Transverse colon (tissue), 4 donors: ENCODE data around the gene IGSF9B. TPM values are rescaled to one million over a fixed set of nuclear protein-coding genes. Genes with fewer than 3 reads are reported as not detected.

ENCODE experiments used
- DNase-seq: peaks from one replicate; pipeline ENCODE4 v3.0.0-alpha.2; 2019
- H3K27ac ChIP-seq, 4 donors: fragments of 200-600 bp; sonication (generic); 2 replicates each; pipeline ENCODE4 v1.5.1; 2016 to 2018; ENCODE audit warnings: inconsistent platforms in 4 of 4
- H3K27me3 ChIP-seq: fragments of 200-600 bp; sonication (generic); 2 replicates; pipeline ENCODE4 v1.5.1; 2017; ENCODE audit warnings: inconsistent platforms
- H3K36me3 ChIP-seq, 4 donors: fragments of 200-600 bp; sonication (generic); 2 replicates each; pipeline ENCODE4 v1.5.1; 2017 to 2019; ENCODE audit warnings: inconsistent platforms in 4 of 4
- H3K4me1 ChIP-seq, 4 donors: fragments of 200-600 bp; sonication (generic); 2 replicates each; pipeline ENCODE4 v1.5.1; 2017 to 2020; ENCODE audit warnings: inconsistent platforms in 4 of 4
- H3K4me3 ChIP-seq, 4 donors: fragments of 200-600 bp; sonication (generic); 1 replicate in 1 of 4; 2 replicates in 3 of 4; pipeline versions ENCODE4 v1.5.1 to v1.6.1; 2017 to 2019; ENCODE audit warnings: inconsistent platforms in 4 of 4
- H3K9me3 ChIP-seq, 2 donors: fragments of 200-600 bp; sonication (generic); 2 replicates each; pipeline ENCODE4 v1.5.1; 2017 to 2019; ENCODE audit warnings: inconsistent platforms in 2 of 2
- CTCF ChIP-seq, 5 experiments: fragments of 200-600 bp in 3 of 5; fragments of 450-650 bp in 2 of 5; sonication (generic) in 3 of 5; IDR thresholded peaks; 1 replicate in 2 of 5; 2 replicates in 3 of 5; pipeline ENCODE4 v1.5.1; 2016 to 2017; ENCODE audit warnings: antibody characterized with exemption in 5 of 5, inconsistent platforms in 3 of 5, mild to moderate bottlenecking in 2 of 5, moderate library complexity in 1 of 5
- EP300 ChIP-seq: sonication (generic); formaldehyde crosslinking; IDR thresholded peaks from one replicate; pipeline ENCODE4 v1.6.1; 2017; ENCODE audit warnings: antibody characterized with exemption, low read depth
- POLR2A ChIP-seq: fragments of 450-650 bp; IDR thresholded peaks from one replicate; pipeline ENCODE4 v1.6.1; 2016; ENCODE audit warnings: antibody characterized with exemption, mild to moderate bottlenecking, moderate library complexity
- POLR2AphosphoS5 ChIP-seq, 3 donors: sonication (generic); formaldehyde crosslinking; IDR thresholded peaks; one replicate each; pipeline ENCODE4 v1.6.1; 2016; ENCODE audit warnings: antibody characterized with exemption in 3 of 3
- WGBS, 2 donors: methylation state at CpG; one replicate each; pipeline ENCODE4 v1.1.5; 2018; ENCODE audit warnings: low coverage in 1 of 2; 5-methylcytosine and 5-hydroxymethylcytosine counted together
- in situ Hi-C, 4 donors: fragments of 200-750 bp; cut with MboI; loops; one replicate each; pipeline versions ENCODE4 v1.15.0 to v1.15.1; 2017; ENCODE audit warnings: low sequenced_read_pairs in 3 of 4, low pct_ligation_motif_present in 1 of 4, low pct_unique_long_range_greater_than_20kb in 1 of 4
- intact Hi-C: fragments of 100-400 bp; cut with DNase I; formaldehyde crosslinking; loops from one replicate; pipeline ENCODE4 v1.15.1; 2023; ENCODE audit warnings: low total_unique reads
- total RNA-seq, 4 donors: library from RNA; depleted of rRNA; stranded (reverse); fragments of >200 nt; gene quantifications; one replicate each; pipeline ENCODE4 v1.1.0, GENCODE V29; 2016

The IGSF9B gene
- total RNA-seq, 4 donors from 2014 or later, result 2.6 to 15.3 (median 4.9) TPM

- TF ChIP-seq EP300 (no peak), POLR2AphosphoS5 (IDR thresholded peaks at IDR 0.05) (no peak), POLR2A (no peak), CTCF (IDR thresholded peaks at IDR 0.05) (no peak)
- Histone ChIP-seq H3K27me3 (no peaks in the 10 kb centered on the region), H3K36me3 (no peaks in the 10 kb centered on the region), H3K27ac (no peak overlapping the region), H3K4me3 (no peak overlapping the region), H3K4me1 (no peaks in the 10 kb centered on the region), H3K9me3 (no peaks in the 10 kb centered on the region)
- no peak for DNase-seq
- intact Hi-C loops (no loop called here), in situ Hi-C loops (no loop called here)
- WGBS, 2 donors, result 48 to 59% methylated on average over 4 to 5 of the region's 5 CpGs
Measured at GRCh38 chr11:133887692-133888332, 69.0 kb downstream of the IGSF9B start.

GRCh38 chr11:133886029-133886428, 70.7 kb downstream of the IGSF9B start:
- in situ Hi-C loops (no loop called here), intact Hi-C loops (no loop called here)
- H3K27me3 ChIP-seq, result no peaks in the 10 kb centered on the region
- H3K4me3 ChIP-seq, result no peak overlapping the region
- H3K27ac ChIP-seq, result no peak overlapping the region
- H3K36me3 ChIP-seq, result no peaks in the 10 kb centered on the region
- no peaks in the 10 kb centered on the region for H3K4me1 ChIP-seq
- 76 to 100% methylated on average over 2 to 3 of the region's 3 CpGs for WGBS, 2 donors
- H3K9me3 ChIP-seq, result no peaks in the 10 kb centered on the region
- TF ChIP-seq POLR2A (no peak), CTCF (IDR thresholded peaks at IDR 0.05) (no peak), POLR2AphosphoS5 (IDR thresholded peaks at IDR 0.05) (no peak), EP300 (no peak)
- no peak for DNase-seq

GRCh38 chr11:133872160-133872559, 84.6 kb downstream of the IGSF9B start:
- Histone ChIP-seq H3K27ac (no peak overlapping the region), H3K4me1 (no peaks in the 10 kb centered on the region), H3K36me3 (no peaks in the 10 kb centered on the region), H3K27me3 (no peaks in the 10 kb centered on the region), H3K9me3 (no peaks in the 10 kb centered on the region), H3K4me3 (no peak overlapping the region)
- WGBS, 2 donors, result 0 to 38% methylated on average over 1 of the region's 1 CpG
- in situ Hi-C loops (no loop called here), intact Hi-C loops (no loop called here)
- TF ChIP-seq EP300 (no peak), POLR2A (no peak), POLR2AphosphoS5 (IDR thresholded peaks at IDR 0.05) (no peak), CTCF (IDR thresholded peaks at IDR 0.05) (no peak)
- no peak for DNase-seq

GRCh38 chr11:133867456-133867855, 89.3 kb downstream of the IGSF9B start:
- Histone ChIP-seq H3K27ac (no peak overlapping the region), H3K4me1 (no peaks in the 10 kb centered on the region), H3K27me3 (no peaks in the 10 kb centered on the region), H3K36me3 (no peaks in the 10 kb centered on the region), H3K4me3 (no peak overlapping the region), H3K9me3 (no peaks in the 10 kb centered on the region)
- intact Hi-C loops (no loop called here), in situ Hi-C loops (no loop called here)
- no peak for TF ChIP-seq POLR2A
- TF ChIP-seq EP300, result no peak
- no peak for TF ChIP-seq CTCF (IDR thresholded peaks at IDR 0.05)
- no peak for TF ChIP-seq POLR2AphosphoS5 (IDR thresholded peaks at IDR 0.05)
- no peak for DNase-seq
